SK-N-SH (cell line): ENCODE results near the gene GCN1. TPM values are rescaled to one million over a fixed set of nuclear protein-coding genes. Genes with fewer than 3 reads are reported as not detected.

Source experiments
- CTCF ChIA-PET: fragments of 300-600, 350-600 bp; formaldehyde crosslinking; extraction: SDS; loops from one replicate; lab custom pipeline; 2021; lab: Yijun Ruan, JAX
- POLR2A ChIA-PET: fragments of 350-600 bp; sonication (Branson Sonifier 250); formaldehyde crosslinking; extraction: SDS; loops from one replicate; lab custom pipeline; 2020; ENCODE audit warnings: antibody characterized with exemption, inconsistent platforms; lab: Yijun Ruan, JAX
- DNase-seq: peaks from one replicate; pipeline ENCODE4 v3.0.0; 2012
- H2AFZ ChIP-seq: fragments of 200-600 bp; sonication (generic); 2 replicates; pipeline ENCODE4 v1.8.1; 2016; ENCODE audit warnings: antibody characterized with exemption, mild to moderate bottlenecking, low read depth
- H3F3A ChIP-seq: fragments of 200-600 bp; sonication (generic); replicated peaks from 2 replicates; pipeline ENCODE3; 2016; ENCODE audit warnings: antibody characterized with exemption, mild to moderate bottlenecking; ENCODE audit not compliant: insufficient read depth
- H3K27ac ChIP-seq, 2 experiments: fragments of 200-500 bp in 1 of 2; fragments of 200-600 bp in 1 of 2; sonication (Bioruptor generic) in 1 of 2; sonication (generic), shearing (Covaris generic) in 1 of 2; 2 replicates each; pipeline versions ENCODE4 v1.5.1 to v1.6.1; 2014 to 2016; ENCODE audit warnings: low read depth in 2 of 2, inconsistent platforms in 1 of 2, low read length in 1 of 2, mild to moderate bottlenecking in 1 of 2, mixed read lengths in 1 of 2
- H3K27me3 ChIP-seq: fragments of 200-600 bp; sonication (generic), shearing (Covaris generic); 2 replicates; pipeline ENCODE4 v1.6.1; 2016; ENCODE audit warnings: mixed run types; ENCODE audit not compliant: insufficient read depth
- H3K36me3 ChIP-seq, 2 experiments: fragments of 200-500 bp in 1 of 2; fragments of 200-600 bp in 1 of 2; sonication (Bioruptor generic) in 1 of 2; sonication (generic) in 1 of 2; replicated peaks in 1 of 2; 2 replicates each; pipeline versions ENCODE3 to v1.5.1; 2014 to 2016; ENCODE audit warnings: low read length in 1 of 2, mild to moderate bottlenecking in 1 of 2; ENCODE audit not compliant: insufficient read depth in 2 of 2, control insufficient read depth in 1 of 2
- H3K4me1 ChIP-seq, 2 experiments: fragments of 200-500 bp in 1 of 2; fragments of 200-600 bp in 1 of 2; sonication (Bioruptor generic) in 1 of 2; sonication (generic), shearing (Covaris generic) in 1 of 2; 2 replicates each; pipeline versions ENCODE4 v1.5.1 to v1.6.1; 2014 to 2016; ENCODE audit warnings: low read depth in 1 of 2, low read length in 1 of 2, mixed run types in 1 of 2; ENCODE audit not compliant: insufficient read depth in 2 of 2, control insufficient read depth in 1 of 2
- H3K4me2 ChIP-seq: fragments of 200-600 bp; sonication (generic), shearing (Covaris generic); 2 replicates; pipeline ENCODE4 v1.6.1; 2017; ENCODE audit warnings: mixed run types
- H3K4me3 ChIP-seq, 2 experiments: fragments of 200-500 bp in 1 of 2; fragments of 200-600 bp in 1 of 2; sonication (Bioruptor generic) in 1 of 2; sonication (generic), shearing (Covaris generic) in 1 of 2; 2 replicates each; pipeline versions ENCODE4 v1.5.1 to v1.8.1; 2014 to 2016; ENCODE audit warnings: low read depth in 2 of 2, inconsistent platforms in 1 of 2, low read length in 1 of 2, mild to moderate bottlenecking in 1 of 2, mixed read lengths in 1 of 2, moderate library complexity in 1 of 2
- H3K79me2 ChIP-seq: fragments of 200-600 bp; sonication (generic); 2 replicates; pipeline ENCODE4 v1.8.1; 2017; ENCODE audit warnings: mild to moderate bottlenecking; ENCODE audit not compliant: insufficient read depth
- H3K9ac ChIP-seq: fragments of 200-600 bp; sonication (generic); 2 replicates; pipeline ENCODE4 v1.6.1; 2017; ENCODE audit warnings: mixed run types
- H3K9me2 ChIP-seq: fragments of 200-600 bp; sonication (generic); 2 replicates; pipeline ENCODE4 v1.6.1; 2017; ENCODE audit warnings: mixed run types
- H3K9me3 ChIP-seq: fragments of 200-600 bp; sonication (generic); 2 replicates; pipeline ENCODE4 v1.6.1; 2017; ENCODE audit warnings: mixed run types, mild to moderate bottlenecking, moderate library complexity
- H4K20me1 ChIP-seq: fragments of 200-600 bp; sonication (generic); 2 replicates; pipeline ENCODE4 v1.6.1; 2017; ENCODE audit warnings: mild to moderate bottlenecking, mixed run types; ENCODE audit not compliant: insufficient read depth
- CTCF ChIP-seq: fragments of 200-600 bp; sonication (generic); IDR thresholded peaks from 2 replicates; pipeline ENCODE4 v1.6.1; 2017; ENCODE audit warnings: antibody characterized with exemption, mild to moderate bottlenecking, moderate library complexity
- EP300 ChIP-seq, 2 experiments: IDR thresholded peaks; 2 replicates each; pipeline versions ENCODE4 v1.4.0 to v1.6.1; 2012; ENCODE audit warnings: borderline replicate concordance in 1 of 2, low read depth in 1 of 2, low read length in 1 of 2
- EZH2phosphoT487 ChIP-seq: fragments of 200-600 bp; sonication (generic); IDR thresholded peaks from 2 replicates; pipeline ENCODE4 v1.6.1; 2017; ENCODE audit warnings: low read depth, mixed run types, mild to moderate bottlenecking, antibody characterized with exemption, moderate library complexity, borderline replicate concordance
- POLR2AphosphoS5 ChIP-seq: IDR thresholded peaks from 2 replicates; pipeline ENCODE4 v1.6.1; 2012; ENCODE audit warnings: low read depth, low read length
- RCOR1 ChIP-seq: fragments of 150-350 bp; IDR thresholded peaks from 2 replicates; pipeline ENCODE4 v1.6.1; 2017; ENCODE audit warnings: antibody characterized with exemption, low read length
- SIN3A ChIP-seq: IDR thresholded peaks from 2 replicates; pipeline ENCODE4 v1.6.1; 2012; ENCODE audit warnings: low read depth, mild to moderate bottlenecking, low read length, moderate library complexity, borderline replicate concordance
- TAF1 ChIP-seq: IDR thresholded peaks from 2 replicates; pipeline ENCODE4 v1.6.1; 2012; ENCODE audit warnings: low read depth, mild to moderate bottlenecking, low read length, moderate library complexity, borderline replicate concordance
- WGBS: methylation state at CpG from one replicate; pipeline ENCODE4 v1.1.6; 2017; ENCODE audit warnings: low lambda C conversion rate; 5-methylcytosine and 5-hydroxymethylcytosine counted together
- polyA plus RNA-seq, 3 experiments: library from polyadenylated mRNA; depleted of rRNA; stranded (reverse); fragments of >200 nt; gene quantifications; 2 replicates each; pipeline ENCODE4 v1.2.3, GENCODE V29; 2012
- TF ChIP-seq, protein P1 (sequence below): IDR thresholded peaks from 2 replicates; pipeline ENCODE4 v1.6.1; 2012; ENCODE audit warnings: mild to moderate bottlenecking, low read depth, low read length, moderate library complexity

Gene GCN1
- polyA plus RNA-seq, 1 of the 3 experiments (the other 2 are of a cell fraction): 54.4 TPM

DNA sequence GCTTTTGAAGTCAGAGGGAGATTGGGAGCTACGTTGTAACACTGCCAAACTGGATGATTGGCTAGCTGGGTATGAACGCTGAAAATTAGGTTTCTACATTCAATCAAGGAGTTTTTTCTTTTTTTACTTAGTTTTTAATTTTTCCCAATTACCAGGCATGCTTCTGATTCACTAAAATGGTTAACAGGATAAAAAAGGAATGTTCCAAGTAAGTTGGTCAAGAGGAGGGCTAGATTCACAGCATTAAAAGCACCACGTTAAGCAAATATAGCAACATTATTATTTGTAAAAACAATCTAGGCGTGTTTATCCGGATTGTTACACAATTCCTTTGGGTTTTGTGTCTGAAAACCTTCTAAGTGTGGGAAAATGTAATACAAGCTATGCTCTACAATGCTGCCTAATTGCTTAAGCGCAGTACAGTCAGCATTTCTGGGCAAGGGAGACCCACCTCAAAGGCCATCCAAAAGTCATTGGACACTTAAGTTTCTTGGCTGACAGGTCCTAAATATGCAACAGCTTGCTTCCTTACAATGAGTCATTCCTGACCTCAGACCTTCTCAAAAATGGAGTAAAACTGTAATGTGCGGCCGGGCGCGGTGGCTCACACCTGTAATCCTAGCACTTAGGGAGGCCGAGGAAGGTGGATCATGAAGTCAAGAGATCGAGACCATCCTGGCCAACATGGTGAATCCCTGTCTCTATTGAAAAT lies 5.2 kb upstream of the GCN1 start:
- peak overlapping the region; percentile 100 for H3K4me2 ChIP-seq
- TF ChIP-seq SIN3A (peak; percentile 15; the same call in 1 of the 2 replicates), EP300 (IDR thresholded peaks at IDR 0.05; ENCODE audit: borderline replicate concordance in 1 of 2, low read depth in 1 of 2, low read length in 1 of 2) (no peak), POLR2AphosphoS5 (peak; percentile 3; the same call in 1 of the 2 replicates), CTCF (no peak), EZH2phosphoT487 (no peak), TAF1 (peak; percentile 24; the same call in 1 of the 2 replicates), RCOR1 (no peak)
- TF ChIP-seq, protein P1, sequence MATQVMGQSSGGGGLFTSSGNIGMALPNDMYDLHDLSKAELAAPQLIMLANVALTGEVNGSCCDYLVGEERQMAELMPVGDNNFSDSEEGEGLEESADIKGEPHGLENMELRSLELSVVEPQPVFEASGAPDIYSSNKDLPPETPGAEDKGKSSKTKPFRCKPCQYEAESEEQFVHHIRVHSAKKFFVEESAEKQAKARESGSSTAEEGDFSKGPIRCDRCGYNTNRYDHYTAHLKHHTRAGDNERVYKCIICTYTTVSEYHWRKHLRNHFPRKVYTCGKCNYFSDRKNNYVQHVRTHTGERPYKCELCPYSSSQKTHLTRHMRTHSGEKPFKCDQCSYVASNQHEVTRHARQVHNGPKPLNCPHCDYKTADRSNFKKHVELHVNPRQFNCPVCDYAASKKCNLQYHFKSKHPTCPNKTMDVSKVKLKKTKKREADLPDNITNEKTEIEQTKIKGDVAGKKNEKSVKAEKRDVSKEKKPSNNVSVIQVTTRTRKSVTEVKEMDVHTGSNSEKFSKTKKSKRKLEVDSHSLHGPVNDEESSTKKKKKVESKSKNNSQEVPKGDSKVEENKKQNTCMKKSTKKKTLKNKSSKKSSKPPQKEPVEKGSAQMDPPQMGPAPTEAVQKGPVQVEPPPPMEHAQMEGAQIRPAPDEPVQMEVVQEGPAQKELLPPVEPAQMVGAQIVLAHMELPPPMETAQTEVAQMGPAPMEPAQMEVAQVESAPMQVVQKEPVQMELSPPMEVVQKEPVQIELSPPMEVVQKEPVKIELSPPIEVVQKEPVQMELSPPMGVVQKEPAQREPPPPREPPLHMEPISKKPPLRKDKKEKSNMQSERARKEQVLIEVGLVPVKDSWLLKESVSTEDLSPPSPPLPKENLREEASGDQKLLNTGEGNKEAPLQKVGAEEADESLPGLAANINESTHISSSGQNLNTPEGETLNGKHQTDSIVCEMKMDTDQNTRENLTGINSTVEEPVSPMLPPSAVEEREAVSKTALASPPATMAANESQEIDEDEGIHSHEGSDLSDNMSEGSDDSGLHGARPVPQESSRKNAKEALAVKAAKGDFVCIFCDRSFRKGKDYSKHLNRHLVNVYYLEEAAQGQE: no peak
- H2AFZ ChIP-seq: no peak overlapping the region
- H3K27me3 ChIP-seq: no peaks in the 10 kb centered on the region
- WGBS: 4% methylated on average over 12 of the region's 12 CpGs
- POLR2A ChIA-PET: interaction anchor here (1.1 to 3.1 kb wide), 5 partner anchors 8 to 92 kb away, joined by 3 to 75 read pairs (median 51); partner anchors contain the start of genes PXN, RNU4-1 and RNU4-2
- peak overlapping the region; percentile 85 to 93 for H3K4me3 ChIP-seq
- CTCF ChIA-PET: interaction anchor here (1.4 to 14.6 kb wide), 3 partner anchors 26 to 102 kb away, joined by 3 to 116 read pairs (median 33); partner anchors contain the start of genes PXN and SIRT4
- H4K20me1 ChIP-seq: peaks cover 39% of the 10 kb centered on the region
- peaks cover 72% of the 10 kb centered on the region for H3K79me2 ChIP-seq
- H3K27ac ChIP-seq: peak overlapping the region; percentile 54 to 73
- peak overlapping the region; percentile 99 for H3K9ac ChIP-seq
- peaks cover 38 to 50% of the 10 kb centered on the region in 2 experiments for H3K36me3 ChIP-seq
- no peaks in the 10 kb centered on the region for H3K9me2 ChIP-seq
- H3K9me3 ChIP-seq: no peaks in the 10 kb centered on the region
- peaks cover 64% of the 10 kb centered on the region for H3F3A ChIP-seq
- DNase-seq: no peak
- H3K4me1 ChIP-seq: peaks cover 23 to 34% of the 10 kb centered on the region in 2 experiments
